GM20000 (cell line): ENCODE results near the gene TLN1.

Experiments used
- DNase-seq: peaks from one replicate; pipeline ENCODE4 v3.0.0; 2012; ENCODE audit warnings: low spot score
- CTCF ChIP-seq: IDR thresholded peaks from 2 replicates; pipeline ENCODE4 v1.5.1; 2012; ENCODE audit warnings: mild to moderate bottlenecking, control low read depth; ENCODE audit errors: extremely low read depth, missing control alignments

The TLN1 gene

GRCh38 chr9:35759795-35760194 is 27.8 kb upstream of the TLN1 start:
- DNase-seq = no peak
- TF ChIP-seq CTCF = no peak

- no peak for DNase-seq
- TF ChIP-seq CTCF = no peak
These were observed 26.6 kb upstream of the TLN1 start for GRCh38 chr9:35758475-35759050.

GRCh38 chr9:35757892-35758275 is 25.9 kb upstream of the TLN1 start:
- no peak for TF ChIP-seq CTCF
- no peak for DNase-seq

GRCh38 chr9:35757226-35757891 is 25.4 kb upstream of the TLN1 start:
- peak; percentile 56 for DNase-seq
- no peak for TF ChIP-seq CTCF

GRCh38 chr9:35756275-35757225 is 24.6 kb upstream of the TLN1 start:
- peak; percentile 82 for DNase-seq
- peak; percentile 61 for TF ChIP-seq CTCF

- DNase-seq = no peak
- TF ChIP-seq CTCF = no peak
These were observed 23.1 kb upstream of the TLN1 start for GRCh38 chr9:35755071-35755470.

GRCh38 chr9:35754264-35754663 is 22.3 kb upstream of the TLN1 start, which contains the start of gene MSMP:
TSS of gene MSMP (minus strand) at chr9:35754276. CDS start at chr9:35754129, 147 bp downstream.
- DNase-seq = no peak
- no peak for TF ChIP-seq CTCF
